Testis (tissue), 3 donors: Measurements from ENCODE around the gene SDHAF4. TPM values are rescaled to one million over a fixed set of nuclear protein-coding genes. Genes with fewer than 3 reads are reported as not detected.

ENCODE experiments used
- DNase-seq: peaks from one replicate; pipeline ENCODE4 v3.0.0-alpha.2; 2019
- H3K27ac ChIP-seq, 2 donors: fragments of 200-600 bp; sonication (generic); one replicate each; pipeline ENCODE4 v1.5.1; 2019
- H3K27me3 ChIP-seq: fragments of 200-600 bp; sonication (generic); one replicate; pipeline ENCODE4 v1.5.1; 2019
- H3K36me3 ChIP-seq: fragments of 200-600 bp; sonication (generic); one replicate; pipeline ENCODE4 v1.5.1; 2017; ENCODE audit warnings: low read depth; ENCODE audit errors: missing control alignments
- H3K4me1 ChIP-seq: fragments of 200-600 bp; sonication (generic); one replicate; pipeline ENCODE4 v1.5.1; 2019
- H3K4me3 ChIP-seq, 2 donors: fragments of 200-600 bp; sonication (generic); one replicate each; pipeline ENCODE4 v1.5.1; 2017 to 2019
- H3K9me3 ChIP-seq: fragments of 200-600 bp; sonication (generic); one replicate; pipeline ENCODE4 v1.5.1; 2017
- POLR2A ChIP-seq: fragments of 450-650 bp; IDR thresholded peaks from one replicate; pipeline ENCODE4 v1.6.1; 2017; ENCODE audit warnings: antibody characterized with exemption, mild to moderate bottlenecking, moderate library complexity
- WGBS, 2 donors: methylation state at CpG; one replicate each; pipeline ENCODE4 v1.1.5; 2018; 5-methylcytosine and 5-hydroxymethylcytosine counted together
- intact Hi-C: fragments of 100-400 bp; cut with DNase I; formaldehyde crosslinking; loops from one replicate; pipeline ENCODE4 v1.15.1; 2023; ENCODE audit warnings: low total_unique reads
- polyA plus RNA-seq: library from polyadenylated mRNA; stranded (reverse); fragments of 350-450 nt; fragmentation: Illumina TruSeq; extraction: RNeasy Lipid Tissue Mini Kit (QIAGEN cat#74804); gene quantifications from one replicate; pipeline ENCODE4 v1.2.3, GENCODE V29; 2014; ENCODE audit warnings: low read depth, low replicate concordance; ENCODE audit not compliant: insufficient read depth
- total RNA-seq, 2 donors: library from RNA; depleted of rRNA; stranded (reverse); fragments of >200 nt; gene quantifications; one replicate each; pipeline ENCODE4 v1.2.3, GENCODE V29; 2016
- TF ChIP-seq, protein P1 (sequence below), 3 experiments: fragments of 450-650 bp in 2 of 3; fragments of 200-600 bp in 1 of 3; sonication (generic) in 1 of 3; IDR thresholded peaks; one replicate each; pipeline ENCODE4 v1.5.1; 2016 to 2019; ENCODE audit warnings: antibody characterized with exemption in 3 of 3, mild to moderate bottlenecking in 2 of 3, moderate library complexity in 1 of 3

Gene SDHAF4
- total and polyA plus RNA-seq, 3 donors from 2014 or later: 7.6 to 12.2 (median 8.8) TPM

DNA sequence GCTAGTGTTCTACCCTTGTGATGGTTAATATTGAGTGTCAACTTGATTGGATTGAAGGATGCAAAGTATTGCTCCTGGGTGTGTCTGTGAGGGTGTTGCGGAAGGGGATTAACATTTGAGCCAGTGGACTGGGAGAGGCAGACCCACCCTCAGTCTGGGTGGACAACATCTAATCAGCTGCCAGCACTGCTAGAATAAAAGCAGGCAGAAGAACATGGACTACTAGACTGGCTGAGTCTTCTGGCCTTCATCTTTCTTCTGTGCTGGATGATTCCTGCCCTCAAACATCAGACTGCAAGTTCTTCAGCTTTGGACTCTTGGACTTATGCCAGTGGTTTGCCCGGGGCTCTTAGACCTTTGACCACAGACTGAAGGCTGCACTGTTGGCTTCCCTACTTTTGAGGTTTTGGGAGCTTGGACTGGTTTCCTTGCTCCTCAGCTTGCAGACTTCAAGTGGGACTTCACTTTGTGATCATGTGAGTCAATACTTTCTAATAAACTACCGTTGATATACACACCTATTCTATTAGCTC lies 50.1 kb downstream of the SDHAF4 start:
- TF ChIP-seq POLR2A: no peak
- TF ChIP-seq, protein P1, sequence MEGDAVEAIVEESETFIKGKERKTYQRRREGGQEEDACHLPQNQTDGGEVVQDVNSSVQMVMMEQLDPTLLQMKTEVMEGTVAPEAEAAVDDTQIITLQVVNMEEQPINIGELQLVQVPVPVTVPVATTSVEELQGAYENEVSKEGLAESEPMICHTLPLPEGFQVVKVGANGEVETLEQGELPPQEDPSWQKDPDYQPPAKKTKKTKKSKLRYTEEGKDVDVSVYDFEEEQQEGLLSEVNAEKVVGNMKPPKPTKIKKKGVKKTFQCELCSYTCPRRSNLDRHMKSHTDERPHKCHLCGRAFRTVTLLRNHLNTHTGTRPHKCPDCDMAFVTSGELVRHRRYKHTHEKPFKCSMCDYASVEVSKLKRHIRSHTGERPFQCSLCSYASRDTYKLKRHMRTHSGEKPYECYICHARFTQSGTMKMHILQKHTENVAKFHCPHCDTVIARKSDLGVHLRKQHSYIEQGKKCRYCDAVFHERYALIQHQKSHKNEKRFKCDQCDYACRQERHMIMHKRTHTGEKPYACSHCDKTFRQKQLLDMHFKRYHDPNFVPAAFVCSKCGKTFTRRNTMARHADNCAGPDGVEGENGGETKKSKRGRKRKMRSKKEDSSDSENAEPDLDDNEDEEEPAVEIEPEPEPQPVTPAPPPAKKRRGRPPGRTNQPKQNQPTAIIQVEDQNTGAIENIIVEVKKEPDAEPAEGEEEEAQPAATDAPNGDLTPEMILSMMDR (IDR thresholded peaks at IDR 0.05): no peak
- DNase-seq: no peak
- intact Hi-C loops: no loop called here
- Histone ChIP-seq H3K36me3 (no peaks in the 10 kb centered on the region), H3K27ac (no peak overlapping the region), H3K4me1 (no peaks in the 10 kb centered on the region), H3K9me3 (no peaks in the 10 kb centered on the region), H3K4me3 (no peak overlapping the region), H3K27me3 (no peaks in the 10 kb centered on the region)
- 84 to 91% methylated on average over 3 of the region's 3 CpGs for WGBS, 2 donors

DNA sequence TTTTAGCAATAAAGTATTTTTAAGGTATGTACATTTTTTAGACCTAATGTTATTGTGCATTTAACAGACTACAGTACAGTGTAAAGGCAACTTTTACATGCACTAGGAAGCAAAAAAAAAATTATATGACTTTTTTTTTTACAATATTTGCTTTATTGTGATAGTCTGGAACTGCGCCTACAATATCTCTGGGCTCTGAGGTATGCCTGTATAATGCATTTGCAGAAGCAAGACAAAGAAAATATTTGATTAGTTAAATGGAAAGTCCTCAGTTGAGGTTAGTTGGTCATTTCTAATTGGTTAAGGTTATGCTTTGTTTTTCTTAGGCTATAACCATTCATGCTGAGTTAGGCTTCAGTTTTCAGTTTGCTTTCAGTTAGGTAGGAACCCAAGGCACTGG lies 54.0 kb downstream of the SDHAF4 start:
- H3K9me3 ChIP-seq: no peaks in the 10 kb centered on the region
- H3K4me1 ChIP-seq: no peaks in the 10 kb centered on the region
- H3K27ac ChIP-seq: no peak overlapping the region
- no peaks in the 10 kb centered on the region for H3K27me3 ChIP-seq
- no peak overlapping the region for H3K4me3 ChIP-seq
- TF ChIP-seq POLR2A: no peak
- TF ChIP-seq, protein P1 (IDR thresholded peaks at IDR 0.05): no peak
- 83 to 98% methylated on average over 1 of the region's 1 CpG for WGBS, 2 donors
- DNase-seq: no peak
- intact Hi-C loops: no loop called here
- H3K36me3 ChIP-seq: no peaks in the 10 kb centered on the region

DNA sequence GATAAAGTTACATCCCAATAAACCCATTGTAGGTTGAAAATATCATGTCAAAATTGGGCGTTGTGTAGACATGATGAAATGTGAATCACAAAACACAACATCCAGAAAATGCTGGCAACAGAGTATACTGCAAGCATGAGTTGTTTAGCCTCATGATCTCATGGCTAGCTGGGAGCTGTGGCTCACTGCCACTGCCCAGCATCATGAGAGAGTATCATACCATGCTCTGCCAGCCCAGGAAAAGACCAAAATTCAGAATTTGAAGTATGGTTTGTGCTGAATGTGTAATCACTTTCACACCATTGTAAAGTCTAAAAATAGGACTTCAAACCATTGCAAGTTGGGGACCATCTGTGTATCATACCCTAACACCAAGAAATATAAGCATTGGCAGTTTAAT lies 55.7 kb downstream of the SDHAF4 start:
- H3K4me3 ChIP-seq: no peak overlapping the region
- H3K9me3 ChIP-seq: no peaks in the 10 kb centered on the region
- intact Hi-C loops: no loop called here
- no peaks in the 10 kb centered on the region for H3K36me3 ChIP-seq
- WGBS, 2 donors: 90 to 93% methylated on average over 1 of the region's 1 CpG
- TF ChIP-seq, protein P1 (IDR thresholded peaks at IDR 0.05): no peak
- no peak for TF ChIP-seq POLR2A
- H3K27me3 ChIP-seq: no peaks in the 10 kb centered on the region
- H3K27ac ChIP-seq: no peak overlapping the region
- DNase-seq: no peak
- no peaks in the 10 kb centered on the region for H3K4me1 ChIP-seq

DNA sequence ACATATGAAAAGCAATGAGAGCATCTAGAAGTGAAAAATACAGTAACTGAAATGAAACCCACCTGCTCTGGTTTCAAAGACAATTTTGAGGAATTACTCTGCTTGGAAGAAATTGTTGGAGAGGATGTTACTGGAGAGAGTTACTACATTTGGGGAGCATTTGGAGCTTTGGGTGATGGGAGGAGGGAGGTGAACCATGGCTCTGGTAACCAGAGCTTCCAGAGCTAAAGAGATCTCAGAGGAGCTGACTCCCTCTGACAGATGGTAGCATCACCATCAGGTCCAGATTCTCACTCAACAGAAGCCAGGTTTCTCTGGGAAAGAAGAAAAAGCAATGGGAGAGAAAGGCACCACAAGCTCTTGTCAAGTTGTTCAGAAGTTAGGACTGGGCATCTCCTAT lies 58.7 kb downstream of the SDHAF4 start:
- Histone ChIP-seq H3K9me3 (no peaks in the 10 kb centered on the region), H3K27me3 (no peaks in the 10 kb centered on the region), H3K4me3 (no peak overlapping the region), H3K27ac (no peak overlapping the region), H3K4me1 (no peaks in the 10 kb centered on the region), H3K36me3 (no peaks in the 10 kb centered on the region)
- TF ChIP-seq POLR2A: no peak
- TF ChIP-seq, protein P1 (IDR thresholded peaks at IDR 0.05): no peak
- intact Hi-C loops: no loop called here
- no peak for DNase-seq

DNA sequence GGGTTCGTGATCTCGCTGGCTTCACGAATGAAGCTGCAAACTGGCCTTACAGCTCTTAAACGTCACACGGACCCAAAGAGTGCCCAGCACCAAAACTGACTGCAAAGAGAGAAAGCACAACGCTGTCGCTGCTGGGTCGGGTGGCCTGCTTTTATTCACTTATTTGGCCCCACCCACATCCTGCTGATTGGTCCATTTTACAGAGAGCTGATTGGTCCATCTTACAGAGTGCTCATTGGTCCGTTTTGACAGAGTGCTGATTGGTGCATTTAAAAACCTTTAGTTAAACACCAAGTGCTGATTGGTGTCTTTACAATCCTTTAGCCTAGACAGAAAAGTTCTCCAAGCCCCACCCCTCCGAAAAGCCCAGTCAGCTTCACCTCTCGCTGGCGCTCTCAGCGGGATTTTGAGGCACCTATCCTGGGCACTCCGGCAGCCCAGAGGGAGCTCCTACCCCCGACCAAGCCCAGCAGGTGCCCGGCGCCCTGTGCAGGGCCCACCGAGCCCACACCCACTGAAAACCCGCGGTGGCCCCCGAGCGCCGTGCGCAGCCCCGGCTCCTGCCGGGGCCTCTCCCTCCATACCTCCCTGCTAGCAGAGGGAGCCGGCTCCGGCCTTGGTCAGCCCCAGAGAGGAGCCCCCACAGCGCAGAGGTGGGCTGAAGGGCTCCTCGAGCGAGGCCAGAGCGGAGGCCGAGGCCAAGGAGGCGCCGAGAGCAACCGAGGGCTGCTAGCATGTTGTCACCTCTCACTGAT lies 60.9 kb downstream of the SDHAF4 start:
- WGBS, 2 donors: 41 to 72% methylated on average over 15 to 32 of the region's 36 CpGs
- TF ChIP-seq, protein P1 (IDR thresholded peaks at IDR 0.05): no peak
- no peak for TF ChIP-seq POLR2A
- intact Hi-C loops: no loop called here

More for the DNA sequence above, 60.9 kb downstream of the SDHAF4 start:
- Histone ChIP-seq H3K27me3 (no peaks in the 10 kb centered on the region), H3K27ac (no peak overlapping the region), H3K36me3 (no peaks in the 10 kb centered on the region), H3K4me1 (no peaks in the 10 kb centered on the region), H3K4me3 (peak overlapping the region; percentile 44 to 58), H3K9me3 (no peaks in the 10 kb centered on the region)
- DNase-seq: peak; percentile 75
